Loucy (cell line): ENCODE data around the gene DENND6A.

ENCODE experiments used
- CTCF ChIP-seq: fragments of 200-600 bp; sonication (generic); conservative IDR thresholded peaks from 2 replicates; pipeline ENCODE4 v1.5.1; 2014; ENCODE audit warnings: mild to moderate bottlenecking, antibody characterized with exemption, low read length
- EZH2phosphoT487 ChIP-seq: fragments of 200-600 bp; IDR thresholded peaks from 2 replicates; pipeline ENCODE4 v1.6.1; 2018; ENCODE audit warnings: antibody characterized with exemption, mild to moderate bottlenecking, moderate library complexity, borderline replicate concordance

- TF ChIP-seq EZH2phosphoT487 (no peak), CTCF (no peak)
These were observed 55.5 kb downstream of the DENND6A start for GRCh38 chr3:57637391-57637790.
